Suprapubic skin (tissue), 3 donors: ENCODE data around the gene SLITRK1.

Source experiments
- POLR2A ChIP-seq, 2 donors: fragments of 450-650 bp; IDR thresholded peaks; one replicate each; pipeline ENCODE4 v1.6.1; 2017; ENCODE audit warnings: antibody characterized with exemption in 2 of 2, mild to moderate bottlenecking in 2 of 2, moderate library complexity in 2 of 2
- TF ChIP-seq, protein P1 (sequence below), 2 donors: fragments of 200-600 bp in 1 of 2; fragments of 450-650 bp in 1 of 2; sonication (generic) in 1 of 2; IDR thresholded peaks; one replicate each; pipeline ENCODE4 v1.5.1; 2016 to 2019; ENCODE audit warnings: antibody characterized with exemption in 2 of 2, mild to moderate bottlenecking in 1 of 2, moderate library complexity in 1 of 2

DNA sequence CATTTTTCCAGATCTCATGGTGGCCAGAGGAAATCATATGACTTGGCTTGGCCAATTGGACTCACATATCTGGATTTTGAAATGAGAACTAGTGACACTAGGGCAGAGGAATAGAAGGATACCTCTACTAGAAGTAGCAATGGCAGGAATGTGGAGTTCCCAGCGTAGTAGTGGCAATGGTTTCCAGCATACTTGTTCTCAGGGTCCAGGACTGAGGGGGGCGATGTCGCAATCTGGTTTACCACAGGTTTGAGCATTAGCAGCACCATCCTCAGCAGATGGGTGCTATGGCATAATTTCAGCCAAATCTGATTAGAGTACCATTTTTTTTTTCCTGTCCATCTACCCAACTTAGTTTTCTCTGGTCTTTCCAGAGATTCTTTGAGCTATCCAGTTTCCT is 8.1 kb upstream of the SLITRK1 start:
- TF ChIP-seq, protein P1, sequence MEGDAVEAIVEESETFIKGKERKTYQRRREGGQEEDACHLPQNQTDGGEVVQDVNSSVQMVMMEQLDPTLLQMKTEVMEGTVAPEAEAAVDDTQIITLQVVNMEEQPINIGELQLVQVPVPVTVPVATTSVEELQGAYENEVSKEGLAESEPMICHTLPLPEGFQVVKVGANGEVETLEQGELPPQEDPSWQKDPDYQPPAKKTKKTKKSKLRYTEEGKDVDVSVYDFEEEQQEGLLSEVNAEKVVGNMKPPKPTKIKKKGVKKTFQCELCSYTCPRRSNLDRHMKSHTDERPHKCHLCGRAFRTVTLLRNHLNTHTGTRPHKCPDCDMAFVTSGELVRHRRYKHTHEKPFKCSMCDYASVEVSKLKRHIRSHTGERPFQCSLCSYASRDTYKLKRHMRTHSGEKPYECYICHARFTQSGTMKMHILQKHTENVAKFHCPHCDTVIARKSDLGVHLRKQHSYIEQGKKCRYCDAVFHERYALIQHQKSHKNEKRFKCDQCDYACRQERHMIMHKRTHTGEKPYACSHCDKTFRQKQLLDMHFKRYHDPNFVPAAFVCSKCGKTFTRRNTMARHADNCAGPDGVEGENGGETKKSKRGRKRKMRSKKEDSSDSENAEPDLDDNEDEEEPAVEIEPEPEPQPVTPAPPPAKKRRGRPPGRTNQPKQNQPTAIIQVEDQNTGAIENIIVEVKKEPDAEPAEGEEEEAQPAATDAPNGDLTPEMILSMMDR (IDR thresholded peaks at IDR 0.05) = no peak
- TF ChIP-seq POLR2A (IDR thresholded peaks at IDR 0.05) = no peak
